GM18861 (cell line): Measurements from ENCODE around the gene SP3.

Experiments used
- ATAC-seq: cut with Tn5 transposase; IDR thresholded peaks from one replicate; pipeline ENCODE4 v1.9.1; 2021; ENCODE audit not compliant: unreplicated experiment

Gene SP3

DNA sequence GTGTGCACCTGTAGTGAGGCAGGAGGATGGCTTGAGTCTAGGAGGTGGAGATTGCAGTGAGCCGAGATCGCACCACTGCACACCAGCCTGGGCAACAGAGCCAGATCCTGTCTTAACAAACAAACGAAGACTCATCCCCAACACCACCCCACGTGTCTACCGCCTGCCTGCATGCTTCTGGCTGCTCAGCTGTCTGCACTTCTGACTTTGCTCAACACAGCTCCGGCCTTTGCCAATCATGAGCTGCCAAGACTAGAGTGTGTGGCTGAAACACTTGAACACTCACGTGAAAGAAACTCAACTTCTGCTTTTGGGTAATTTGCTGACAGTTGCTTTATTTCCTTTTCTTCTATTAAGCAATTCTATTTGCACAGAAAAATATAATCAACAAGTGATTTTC lies 32.1 kb upstream of the SP3 start:
- ATAC-seq = peak; percentile 89

DNA sequence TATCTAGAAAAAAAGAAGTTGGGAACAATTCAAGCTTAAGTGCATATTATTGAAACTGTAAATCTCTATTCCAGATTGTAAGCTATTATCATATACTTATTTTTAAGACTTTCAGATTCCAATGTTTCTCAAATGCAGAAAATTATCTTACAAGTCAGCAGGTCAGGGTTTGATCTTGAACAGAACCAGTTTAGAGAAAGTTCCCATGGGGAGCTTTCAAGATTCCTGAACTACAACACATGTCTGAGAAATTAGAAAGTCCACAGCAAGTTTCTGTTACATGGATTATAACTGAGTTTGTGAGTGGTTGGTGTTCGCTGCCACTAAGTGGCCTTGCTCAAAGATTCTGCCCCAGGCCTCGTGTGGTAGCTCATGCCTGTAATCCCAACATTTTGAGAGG lies 31.6 kb upstream of the SP3 start:
- ATAC-seq = no peak

DNA sequence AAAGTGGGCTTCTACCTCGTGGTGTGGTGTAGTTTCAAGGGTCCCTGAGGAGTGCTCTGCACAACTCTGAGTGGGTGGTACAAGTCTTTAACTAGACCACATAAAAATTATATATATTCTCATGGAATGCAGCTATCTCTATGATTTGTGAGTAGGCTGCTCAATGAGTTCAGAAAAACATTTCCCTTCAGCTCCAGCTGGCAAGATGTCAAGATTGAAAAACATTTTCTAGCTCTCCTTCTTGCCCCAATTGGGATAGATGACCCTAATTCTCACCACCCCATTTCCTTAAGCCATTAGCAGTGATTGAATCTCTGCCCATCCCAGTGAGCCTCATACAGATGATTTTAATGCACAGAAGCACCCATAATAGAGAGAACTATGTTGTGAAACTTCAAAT lies 28.3 kb upstream of the SP3 start:
- no peak for ATAC-seq

DNA sequence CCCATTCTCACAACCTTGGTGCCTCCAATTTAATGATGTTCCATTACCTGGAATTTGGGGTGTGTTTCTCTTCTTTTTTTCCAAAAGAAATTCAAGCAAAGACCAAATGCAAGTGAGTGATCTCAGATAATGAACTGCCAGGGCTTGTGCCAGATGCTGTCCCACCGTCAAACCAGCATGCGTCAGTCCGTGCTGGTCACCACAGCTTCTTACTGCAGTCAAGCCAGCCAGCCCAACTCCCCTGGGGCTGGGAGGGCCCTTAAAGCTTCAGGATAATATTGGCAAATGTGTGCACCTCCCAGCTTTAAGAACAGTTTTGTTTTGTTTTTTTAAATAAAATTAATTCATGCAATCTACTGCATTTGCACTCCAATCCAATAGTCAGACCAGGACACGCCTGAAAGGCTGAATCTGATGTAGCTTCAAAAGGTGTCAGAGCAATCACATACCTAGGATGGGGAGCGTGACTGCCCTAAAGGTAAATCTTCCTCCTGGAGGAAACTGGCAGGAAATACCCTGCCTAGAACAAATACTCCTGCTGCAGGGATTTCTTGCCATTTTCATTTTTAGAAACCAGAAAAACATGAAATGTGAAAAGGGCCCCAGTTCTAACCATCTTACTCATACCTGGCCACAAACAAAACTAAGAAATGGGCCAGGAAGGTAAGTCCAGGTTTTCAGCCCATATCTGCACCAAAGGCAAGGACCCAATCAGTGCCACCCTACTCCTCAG lies 26.8 kb upstream of the SP3 start:
- ATAC-seq = no peak

DNA sequence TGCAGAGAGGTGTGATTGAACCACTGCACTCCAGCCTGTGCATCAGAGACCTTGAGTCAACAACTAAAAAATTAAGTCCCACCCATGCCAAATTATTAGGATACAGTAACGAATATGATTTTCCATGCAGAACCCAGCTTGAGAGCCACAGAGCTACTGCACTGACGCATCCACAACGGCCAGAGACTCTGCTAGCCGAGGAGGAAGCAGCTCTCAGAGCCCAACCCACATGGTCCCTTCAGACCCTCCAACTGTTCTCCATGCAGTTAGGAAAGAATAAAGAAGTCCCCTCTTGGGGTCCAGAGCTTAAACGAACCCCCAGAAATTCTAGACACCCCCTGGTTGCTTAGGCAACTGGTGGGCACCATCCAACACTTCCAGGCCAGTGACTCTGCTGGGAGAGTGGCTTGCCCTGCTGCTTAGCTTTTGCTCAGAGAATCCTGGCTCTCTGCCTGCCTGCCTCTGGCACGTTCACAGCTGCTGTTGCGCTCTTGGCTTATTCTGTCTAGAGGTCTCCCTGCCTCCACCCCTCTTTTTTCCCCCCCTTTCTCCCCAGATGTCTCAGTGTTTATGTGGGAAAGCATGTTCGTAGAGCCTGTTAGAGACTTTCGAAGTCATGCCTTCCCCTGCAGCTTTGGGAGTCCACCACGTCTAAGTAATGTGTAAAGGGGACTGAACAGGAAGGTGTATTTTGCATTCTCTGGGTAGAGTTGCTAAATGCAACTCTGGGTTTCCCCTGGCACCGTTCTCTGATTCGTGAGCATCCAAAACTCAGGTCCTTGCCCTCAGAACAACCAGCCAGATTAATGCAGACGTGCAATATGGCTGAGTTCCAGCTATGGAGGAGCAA lies 26.0 kb upstream of the SP3 start:
- ATAC-seq = peak; percentile 58

DNA sequence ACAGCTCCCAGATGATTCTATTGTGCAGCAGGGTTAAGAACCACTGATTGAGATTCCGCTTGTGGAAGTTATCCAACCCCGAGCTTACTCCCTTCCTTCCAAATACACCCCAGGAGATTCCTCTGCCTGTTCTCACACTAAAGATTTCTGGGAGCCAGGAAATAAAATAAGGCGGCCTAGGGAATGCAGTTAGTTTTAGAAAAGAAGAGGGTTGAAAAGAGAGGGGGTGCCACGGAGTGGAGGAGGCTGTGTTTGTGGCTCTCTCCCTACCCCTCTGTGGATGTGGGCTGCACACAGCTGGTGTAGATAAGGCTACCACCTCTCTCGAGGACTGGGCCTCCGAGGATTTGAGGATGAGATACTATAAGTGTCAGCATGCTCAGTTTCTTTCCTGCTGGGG lies 25.1 kb upstream of the SP3 start:
- no peak for ATAC-seq

DNA sequence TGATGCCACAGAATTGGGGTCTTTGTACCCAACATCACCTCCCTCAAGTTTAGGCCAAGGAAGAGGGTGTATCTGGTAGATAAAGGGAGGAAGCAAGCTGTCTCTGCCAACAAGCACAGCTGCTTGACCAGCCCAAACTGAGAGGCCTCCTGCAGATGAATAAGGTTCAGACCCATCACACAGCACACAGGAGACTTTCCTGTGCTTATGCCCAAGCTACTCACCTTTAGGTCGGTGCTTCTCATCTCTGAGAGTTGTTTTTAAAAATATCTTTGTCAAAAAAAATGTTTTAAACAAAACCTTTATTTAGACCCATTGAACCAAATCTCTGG lies 24.7 kb upstream of the SP3 start:
- ATAC-seq = no peak

DNA sequence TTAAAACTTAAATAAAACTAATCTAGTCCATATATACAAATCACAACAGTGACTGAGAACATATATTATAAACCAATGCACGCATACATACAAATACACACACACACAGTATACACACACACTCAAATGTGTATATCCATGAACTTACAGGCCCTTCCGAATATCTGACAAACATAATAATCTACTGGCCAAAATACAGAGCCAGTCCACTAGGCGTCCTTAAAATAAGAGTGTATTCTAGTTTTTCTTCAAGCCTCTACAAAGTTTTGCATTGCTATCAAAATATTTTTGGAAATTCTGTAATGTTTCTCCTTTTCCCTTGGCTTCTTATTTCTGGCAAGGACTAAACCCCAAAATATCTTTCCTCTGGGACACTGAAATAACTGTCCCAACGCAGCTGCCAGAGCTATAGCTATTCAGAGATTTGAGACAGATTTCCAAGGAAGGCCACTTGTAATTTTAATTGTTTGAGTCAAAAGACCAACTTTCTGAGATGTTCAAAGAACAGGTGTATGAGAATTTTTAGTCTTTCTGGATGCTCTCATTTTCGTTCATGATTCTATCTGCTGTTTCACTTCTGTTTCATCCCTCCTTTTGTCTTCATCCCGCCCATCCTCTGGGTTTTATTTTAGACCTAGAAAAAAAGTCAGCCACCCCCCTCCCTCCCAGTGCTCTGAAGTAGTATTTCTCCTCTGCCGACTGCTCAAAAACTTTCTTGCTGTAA lies 24.1 kb upstream of the SP3 start:
- no peak for ATAC-seq

DNA sequence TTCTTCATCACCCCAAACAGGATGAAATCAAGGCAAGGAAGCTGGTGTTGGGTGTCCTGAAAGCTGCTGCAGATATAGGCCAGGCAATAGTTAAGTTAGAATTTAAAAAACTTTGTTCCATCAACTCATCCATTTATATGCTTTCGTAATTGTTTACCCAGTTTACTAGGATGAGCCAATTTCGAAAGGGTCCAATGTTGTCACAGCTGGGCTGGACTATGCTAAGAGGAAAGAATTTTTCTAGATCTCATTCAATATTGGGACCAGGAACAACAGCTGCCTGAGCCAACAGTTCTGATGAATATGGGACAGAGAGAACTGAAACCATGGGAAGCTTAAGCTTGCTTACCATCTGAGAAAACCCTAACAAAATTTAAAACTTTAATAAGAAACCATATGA lies 21.6 kb upstream of the SP3 start:
- ATAC-seq = no peak

DNA sequence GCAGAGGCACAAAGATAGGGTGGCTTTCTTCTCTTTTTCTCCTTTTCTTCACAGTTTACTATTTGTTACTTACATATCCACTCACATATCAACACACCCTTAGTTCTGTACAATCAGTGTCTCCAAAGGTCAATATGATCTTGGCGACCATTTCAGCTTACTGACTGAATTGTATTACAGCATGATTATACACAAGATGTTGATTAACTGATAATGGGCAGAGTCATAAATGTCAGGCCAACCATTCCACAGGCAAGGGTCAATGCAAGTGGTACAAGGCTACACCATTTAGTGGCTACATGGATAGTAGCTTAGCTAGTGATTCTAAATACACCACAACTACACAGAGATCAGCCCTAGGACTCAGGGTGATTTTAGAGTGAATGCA lies 20.4 kb upstream of the SP3 start:
- ATAC-seq = no peak

DNA sequence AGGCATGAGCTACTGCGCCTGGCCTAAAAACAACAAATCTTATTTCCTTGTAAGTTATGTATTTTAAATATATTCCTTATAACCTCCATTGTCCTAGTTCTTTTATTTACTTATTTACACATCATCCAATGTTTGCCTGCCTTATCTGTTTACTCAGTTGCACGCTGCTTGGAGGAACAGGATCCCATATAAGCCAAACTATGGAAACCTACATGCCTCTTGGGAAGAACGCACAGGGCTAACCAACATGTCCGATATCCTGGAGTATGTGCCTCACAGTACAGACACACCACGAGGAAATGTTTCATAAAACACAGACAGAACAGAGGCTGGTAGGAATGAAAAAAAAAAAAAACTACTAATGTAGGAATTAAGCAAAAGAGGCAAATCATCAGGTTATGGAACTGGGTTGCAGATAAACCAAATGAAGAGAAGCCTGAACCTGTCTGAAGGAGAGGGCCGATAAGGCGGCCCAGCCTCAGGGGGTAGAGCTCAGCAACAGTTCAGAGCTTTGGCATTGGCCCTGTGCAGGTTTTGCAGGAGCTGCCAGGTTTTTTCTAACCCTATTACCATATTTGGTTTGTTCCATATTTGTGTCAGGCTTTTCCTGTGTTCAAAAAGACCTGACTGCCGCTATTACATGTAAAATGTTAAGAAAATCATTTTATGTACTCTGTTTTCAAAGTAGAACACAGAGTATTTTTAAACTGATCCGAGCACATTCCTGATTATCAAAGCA lies 19.9 kb upstream of the SP3 start:
- ATAC-seq = no peak

DNA sequence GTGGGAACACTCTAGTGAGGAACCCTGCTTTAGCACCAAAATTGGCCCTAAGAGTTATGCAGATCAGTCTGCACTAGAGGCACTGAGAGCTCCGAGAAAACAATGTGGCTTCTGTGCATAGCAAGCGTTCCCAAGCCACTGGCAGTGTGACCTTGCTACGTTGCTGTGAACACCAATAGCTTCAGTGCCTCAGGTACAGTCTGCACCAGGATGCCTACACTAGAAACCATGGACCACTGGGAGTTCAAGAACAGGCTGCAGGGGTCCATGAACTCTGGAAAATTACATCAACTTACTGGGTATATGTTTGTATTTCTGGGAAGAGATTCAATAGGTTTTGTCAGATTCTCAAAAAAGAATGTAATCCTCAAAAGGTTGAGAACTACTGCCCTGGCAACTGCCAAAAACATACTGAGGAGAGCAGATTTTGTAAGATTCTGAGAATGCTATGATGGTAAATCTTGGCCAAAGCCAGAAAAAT lies 18.3 kb upstream of the SP3 start:
- no peak for ATAC-seq

DNA sequence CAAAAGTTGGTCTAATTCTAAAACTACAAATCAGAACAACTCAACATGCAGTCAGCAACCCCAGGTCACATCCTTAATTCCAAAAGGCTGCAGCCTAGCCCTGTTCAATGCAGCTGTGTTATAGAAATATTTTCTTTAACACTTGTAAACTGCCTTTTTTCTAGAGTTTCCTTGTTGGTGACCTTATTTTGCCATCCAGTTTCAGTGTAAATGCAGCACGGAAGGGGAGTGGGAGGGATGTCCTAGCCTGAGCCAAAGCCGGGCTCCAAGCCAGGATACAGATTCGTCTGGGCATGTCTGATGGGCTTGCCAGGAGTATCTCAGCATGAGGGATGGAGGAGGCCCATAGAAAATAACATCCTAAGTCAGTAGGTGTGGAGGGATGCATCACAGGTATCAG lies 17.7 kb upstream of the SP3 start:
- ATAC-seq = no peak

DNA sequence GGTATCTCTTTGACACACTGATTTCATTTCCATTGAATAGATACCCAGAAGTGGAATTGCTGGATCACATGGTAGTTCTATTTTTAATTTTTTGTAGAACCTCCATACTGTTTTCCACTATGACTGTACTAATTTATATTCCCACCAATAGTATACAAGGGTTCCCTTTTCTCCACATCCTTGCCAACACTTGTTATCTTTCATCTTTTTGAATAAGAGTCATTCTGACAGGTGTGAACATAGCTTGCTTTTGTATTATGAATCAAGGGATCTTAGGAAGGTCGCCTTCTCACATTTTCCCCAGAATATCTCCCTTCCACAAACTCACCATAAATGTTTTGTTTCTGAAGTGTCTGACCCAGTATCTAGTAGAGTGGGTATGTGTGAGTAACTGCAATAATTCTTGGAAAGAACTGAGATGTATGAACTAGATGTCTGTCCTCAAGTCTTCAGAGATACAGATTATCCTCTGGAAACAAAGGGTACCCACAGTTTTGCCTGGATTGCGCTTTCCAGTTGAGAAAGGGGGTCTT lies 17.1 kb upstream of the SP3 start:
- no peak for ATAC-seq

DNA sequence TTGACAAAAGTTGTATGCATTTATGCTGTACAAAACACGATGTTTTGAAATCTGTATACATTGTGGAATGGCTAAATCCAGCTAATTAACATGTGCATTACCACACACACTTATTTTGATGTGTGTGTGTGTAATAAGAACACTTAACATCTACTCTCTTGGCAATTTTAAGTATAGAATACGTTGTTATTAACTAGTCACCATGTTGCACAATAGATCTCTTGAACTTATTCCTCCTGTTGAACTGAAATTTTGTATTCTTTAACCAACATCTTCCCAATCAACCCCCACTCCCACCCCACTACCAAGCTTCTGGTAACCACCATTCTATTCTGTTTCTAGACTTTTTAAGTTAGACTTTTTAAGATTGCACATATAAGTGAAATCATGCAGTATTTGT lies 16.3 kb upstream of the SP3 start:
- ATAC-seq = no peak

DNA sequence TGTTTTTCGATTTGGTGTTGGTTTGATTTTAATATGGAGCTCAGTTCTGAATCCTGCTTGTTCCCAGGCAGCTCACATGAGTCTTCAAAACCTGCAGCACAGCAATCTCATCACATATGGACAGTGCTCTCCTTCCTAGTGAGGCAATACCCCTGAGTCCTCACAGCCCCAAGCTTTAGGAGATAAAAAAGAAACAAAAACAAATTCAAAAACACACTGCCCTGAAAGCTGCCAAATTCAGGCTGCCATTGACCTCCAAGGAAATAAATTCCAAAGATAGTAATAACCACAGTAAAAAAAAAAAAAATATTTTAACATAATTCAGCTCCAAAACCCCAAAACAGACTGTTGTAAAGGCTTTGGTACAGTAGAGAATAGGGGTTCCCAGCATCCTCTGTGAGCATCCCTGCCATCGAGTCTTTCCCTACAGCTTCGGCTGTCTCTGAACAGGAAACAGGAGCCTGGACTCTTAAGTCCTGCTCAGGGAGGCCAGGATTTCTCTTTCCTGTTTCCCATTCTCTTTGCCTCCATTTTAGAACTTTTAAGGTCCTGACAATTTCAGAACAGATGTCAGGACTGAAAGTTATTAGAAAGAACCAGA lies 14.7 kb upstream of the SP3 start:
- ATAC-seq = no peak

DNA sequence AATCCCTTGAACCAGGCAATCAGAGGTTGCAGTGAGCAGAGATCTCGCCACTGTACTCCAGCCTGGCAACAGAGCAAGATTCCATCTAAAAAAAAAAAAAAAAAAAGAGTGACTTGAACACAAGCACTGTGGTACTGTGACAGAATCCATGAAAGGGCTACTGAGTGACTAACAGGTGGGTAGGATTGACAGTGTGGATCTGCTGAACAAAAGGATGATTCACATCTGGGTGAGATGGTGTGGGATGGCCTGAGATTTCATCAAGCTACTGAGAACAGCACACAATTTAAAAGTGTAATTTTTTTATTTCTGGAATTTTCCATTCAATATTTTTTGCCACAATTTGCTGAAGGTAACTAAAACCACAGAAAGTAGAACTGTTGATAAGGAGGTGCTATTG lies 13.3 kb upstream of the SP3 start:
- no peak for ATAC-seq

DNA sequence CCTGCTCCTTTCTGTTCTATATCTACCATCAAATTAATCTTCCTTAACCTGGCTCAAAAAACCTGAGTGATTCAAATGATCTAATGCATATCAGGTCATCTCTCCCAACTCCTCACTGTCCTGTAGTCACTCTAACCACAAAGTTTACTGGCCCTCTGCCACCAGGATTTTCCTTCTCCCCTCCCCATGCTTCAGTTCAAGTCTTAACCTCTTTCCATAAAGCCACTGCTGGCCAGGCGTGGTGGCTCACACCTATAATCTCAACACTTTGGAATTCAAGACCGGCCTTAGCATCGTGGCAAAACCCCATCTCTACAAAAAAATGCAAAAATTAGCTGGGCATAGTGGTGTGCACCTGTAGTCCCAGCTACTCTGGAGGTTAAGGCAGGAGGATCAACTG lies 7.5 kb upstream of the SP3 start:
- ATAC-seq = no peak

DNA sequence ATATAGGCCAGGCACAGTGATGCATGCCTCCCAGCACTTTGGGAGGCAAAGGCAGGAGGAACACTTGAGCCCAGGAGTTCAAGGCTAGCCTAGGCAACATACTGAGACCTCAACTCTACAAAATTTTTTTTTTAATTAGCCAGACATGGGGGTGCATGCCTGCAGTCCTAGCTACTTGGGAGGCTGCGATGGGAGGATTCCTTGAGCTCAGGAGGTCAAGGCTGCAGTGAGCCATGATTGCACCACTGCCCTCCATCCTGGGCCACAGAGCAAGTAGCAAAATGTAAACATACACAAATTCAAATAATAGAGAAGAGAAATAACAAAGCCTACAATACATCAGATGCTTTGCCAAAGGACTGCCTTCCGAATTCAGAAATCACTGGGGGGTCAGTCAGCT lies 7.0 kb upstream of the SP3 start:
- no peak for ATAC-seq

DNA sequence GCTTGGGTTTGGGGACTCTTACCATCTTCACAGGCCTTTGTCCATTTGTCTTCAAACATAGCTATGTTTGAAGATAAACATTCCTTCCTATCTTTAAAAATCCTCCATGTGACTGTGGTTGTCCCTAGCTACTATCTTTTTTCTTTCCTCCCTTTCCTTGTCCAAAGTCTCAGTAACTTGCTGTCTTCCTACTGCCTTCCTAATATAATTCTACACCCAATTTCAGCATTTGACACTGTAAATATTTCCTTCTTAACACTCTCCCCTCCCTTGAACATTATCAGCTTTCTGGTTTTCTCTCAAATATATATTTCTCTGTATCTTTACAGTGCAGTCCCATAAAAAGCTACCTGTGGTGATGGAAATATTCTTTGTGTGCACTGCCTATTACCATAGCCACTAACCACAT lies 5.3 kb upstream of the SP3 start:
- no peak for ATAC-seq

DNA sequence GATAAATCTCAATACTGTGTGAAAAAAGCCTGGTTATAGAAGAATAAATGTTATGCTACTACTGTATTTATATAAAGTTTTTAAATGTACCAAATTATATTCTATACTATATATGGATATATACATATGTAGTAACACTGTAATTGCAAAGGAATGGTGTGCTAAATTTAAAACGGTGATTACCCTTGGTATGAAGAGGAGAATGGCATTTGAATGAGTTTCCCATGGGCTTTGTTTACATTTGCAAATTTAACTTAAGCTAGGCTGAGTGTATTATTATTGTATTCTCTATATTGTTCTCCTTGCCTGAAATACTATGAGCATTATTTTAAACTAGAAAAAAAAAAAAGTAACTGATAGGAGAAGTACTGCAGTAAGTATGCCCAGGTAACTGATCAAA lies 4.7 kb upstream of the SP3 start:
- ATAC-seq = no peak
